Measurements from ENCODE around the gene RPRML.
"Not testable (repeated sequence)": the region's sequence is repeated elsewhere in the genome, so short reads cannot be mapped to it uniquely, and the experiment has no call there.

The RPRML gene

DNA sequence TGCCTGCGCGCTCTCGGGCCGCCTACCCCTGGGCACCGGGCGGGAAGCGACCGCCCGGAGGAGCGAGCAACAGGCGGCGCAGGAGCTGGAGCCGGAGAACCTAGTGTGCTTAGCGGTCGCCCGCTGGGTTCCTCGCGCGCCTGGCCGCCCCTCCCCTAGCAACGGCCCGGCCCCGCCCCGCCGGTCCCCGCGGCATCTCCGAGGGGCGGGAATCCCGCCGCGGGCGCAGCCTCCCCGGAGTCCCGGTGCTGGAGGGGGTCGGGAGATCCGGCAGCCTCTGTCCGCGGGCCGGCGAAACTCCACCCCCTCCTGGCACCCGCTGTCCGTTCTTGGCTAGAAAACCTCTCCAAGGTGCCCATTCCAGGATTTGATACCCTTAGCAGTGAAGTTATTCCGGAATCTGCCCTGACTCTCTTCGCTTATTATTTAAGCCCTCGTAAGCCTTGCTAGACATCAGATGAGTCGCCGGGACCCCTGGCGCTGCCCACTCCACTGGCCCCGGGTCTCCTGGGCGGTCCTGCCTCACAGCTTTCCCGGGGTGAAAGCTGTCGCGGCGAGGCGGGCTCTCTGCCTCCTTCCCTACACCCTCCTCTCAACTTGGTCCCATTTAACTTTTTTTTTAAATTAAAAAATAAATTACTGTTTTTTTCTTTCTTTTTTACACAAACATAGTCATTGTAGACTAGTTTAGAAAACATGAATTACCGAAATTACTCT lies at the start of gene RPRML:
Gene RPRML, minus strand, starts transcription at position 107 of the 717 bp plus-strand sequence. CDS start 246 bp downstream, outside the sequence.
- in situ Hi-C loops (cut with MboI; ENCODE audit: low sequenced_read_pairs), result no loop called here

DNA sequence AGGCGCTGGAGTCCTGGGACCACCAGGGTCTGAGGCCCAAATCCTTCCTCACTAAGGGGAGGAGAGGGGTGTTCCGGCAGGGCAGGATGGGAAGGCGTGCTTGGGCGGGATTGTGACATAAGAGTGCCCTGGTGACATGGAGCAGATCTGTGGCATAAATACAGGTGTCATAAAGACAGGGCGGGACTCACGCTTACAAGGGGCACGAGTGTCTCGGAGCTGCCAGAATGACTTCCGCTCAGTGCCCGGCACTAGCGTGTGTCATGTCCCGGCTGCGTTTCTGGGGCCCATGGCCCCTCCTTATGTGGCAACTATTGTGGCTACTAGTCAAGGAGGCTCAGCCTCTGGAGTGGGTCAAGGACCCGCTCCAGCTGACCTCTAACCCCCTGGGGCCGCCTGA lies 37.9 kb upstream of the RPRML start:
- in situ Hi-C loops (cut with MboI; ENCODE audit: low sequenced_read_pairs), result not testable (repeated sequence)

DNA sequence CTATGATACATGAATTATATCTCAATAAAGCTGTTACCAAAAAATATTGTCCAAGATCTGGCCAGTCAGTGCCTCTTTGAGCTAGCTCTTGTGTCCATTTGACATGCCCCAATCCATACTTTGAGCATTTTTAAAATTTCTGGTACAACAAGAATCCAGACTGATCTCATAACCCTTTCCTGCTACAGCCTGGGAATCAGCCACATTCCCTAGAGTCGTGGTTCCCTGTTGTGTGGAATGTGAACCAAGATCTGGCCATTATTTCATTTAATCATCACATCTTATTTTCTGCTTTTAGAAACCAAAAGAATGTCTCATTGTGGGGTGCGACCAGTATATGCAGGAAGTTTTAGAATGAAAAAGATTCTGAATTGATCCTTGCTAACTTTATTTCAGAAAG lies 34.3 kb upstream of the RPRML start:
- in situ Hi-C loops (cut with MboI; ENCODE audit: low sequenced_read_pairs), result no loop called here

DNA sequence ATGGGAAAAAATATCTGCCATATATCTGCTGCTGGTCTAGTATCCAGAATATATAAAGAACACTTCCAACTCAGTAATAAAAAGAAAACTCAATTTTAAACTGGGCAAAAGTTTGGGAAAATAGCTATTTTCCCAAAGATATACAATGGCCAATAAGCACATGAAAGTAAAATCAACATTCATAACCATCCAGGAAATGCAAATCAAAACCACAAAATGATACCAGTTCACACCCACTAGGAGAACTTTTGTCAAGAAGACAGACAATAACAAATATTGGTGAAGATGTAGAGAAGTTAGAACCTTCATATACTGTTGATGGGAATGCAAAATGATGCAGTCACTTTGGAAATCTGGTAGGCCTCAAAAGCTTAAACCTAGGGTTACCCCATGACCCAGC lies 33.4 kb upstream of the RPRML start:
- in situ Hi-C loops (cut with MboI; ENCODE audit: low sequenced_read_pairs), result no loop called here

DNA sequence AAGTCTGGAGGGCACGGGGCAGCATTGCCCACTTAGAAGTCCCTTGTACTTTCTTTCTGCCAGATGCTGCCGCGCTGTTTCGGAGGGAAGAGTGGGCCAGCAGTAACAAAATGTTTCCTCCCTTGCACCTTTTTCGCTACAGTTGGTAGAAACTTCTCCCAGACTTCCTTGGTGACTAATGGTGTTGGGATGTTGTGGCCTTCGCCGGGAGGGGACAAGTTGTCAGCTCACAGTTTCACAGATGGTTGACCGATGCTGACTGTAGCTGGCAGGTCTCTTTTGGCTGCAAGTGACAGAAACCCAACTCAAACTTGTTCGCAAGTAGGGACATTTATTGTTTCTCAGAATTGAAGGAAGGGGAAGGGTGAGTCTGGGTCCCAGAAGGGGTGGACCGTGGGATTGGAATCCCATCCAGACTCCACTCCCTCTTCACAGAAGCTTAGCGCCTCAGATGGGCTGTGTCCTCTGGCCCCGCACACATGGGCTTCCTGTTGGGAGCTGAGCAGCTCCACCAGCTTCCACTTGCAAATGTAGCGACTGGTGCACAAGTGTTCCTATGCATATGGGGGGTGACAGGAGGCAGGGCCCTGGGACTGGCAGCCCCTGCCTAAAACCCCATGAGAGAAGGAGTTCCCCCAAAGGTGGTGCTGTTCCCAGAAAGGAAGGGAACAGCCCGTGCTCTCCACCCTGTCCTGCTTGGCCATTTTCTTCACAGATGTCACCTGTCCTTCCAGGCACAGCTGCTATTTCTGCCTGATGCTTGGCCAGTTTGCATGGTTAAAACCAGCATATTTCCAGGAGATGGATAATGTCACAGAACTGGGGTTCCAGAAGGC lies 30.9 kb upstream of the RPRML start:
- in situ Hi-C loops (cut with MboI; ENCODE audit: low sequenced_read_pairs), result no loop called here

DNA sequence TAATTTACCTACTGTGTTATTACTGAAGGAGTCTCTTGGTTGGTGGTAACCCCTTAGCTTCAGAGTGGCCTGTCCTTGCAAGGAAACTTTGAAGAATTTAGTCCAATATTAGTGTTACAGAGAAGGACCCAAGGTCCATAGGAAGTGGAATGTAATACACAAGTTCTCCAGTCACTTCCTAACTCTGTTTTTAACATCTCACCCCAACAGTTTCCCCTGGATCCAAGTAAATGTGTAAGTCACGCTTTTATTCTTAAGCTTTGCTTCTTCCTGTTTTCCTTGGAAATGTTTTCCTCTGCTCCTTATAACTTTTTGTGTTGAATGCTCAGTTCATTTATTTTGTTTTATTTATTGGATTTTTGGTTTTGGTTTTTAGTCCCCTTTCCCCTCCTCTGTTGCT lies 25.9 kb upstream of the RPRML start:
- in situ Hi-C loops (cut with MboI; ENCODE audit: low sequenced_read_pairs), result no loop called here

DNA sequence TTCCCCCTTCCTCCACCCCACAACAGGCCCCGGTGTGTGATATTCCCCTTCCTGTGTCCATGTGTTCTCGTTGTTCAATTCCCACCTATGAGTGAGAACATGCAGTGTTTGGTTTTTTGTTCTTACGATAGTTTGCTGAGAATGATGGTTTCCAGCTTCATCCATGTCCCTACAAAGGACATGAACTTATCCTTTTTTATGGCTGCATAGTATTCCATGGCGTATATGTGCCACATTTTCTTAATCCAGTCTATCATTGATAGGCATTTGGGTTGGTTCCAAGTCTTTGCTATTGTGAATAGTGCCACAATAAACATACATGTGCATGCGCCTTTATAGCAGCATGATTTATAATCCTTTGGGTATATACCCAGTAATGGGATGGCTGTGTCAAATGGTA lies 24.8 kb upstream of the RPRML start:
- in situ Hi-C loops (cut with MboI; ENCODE audit: low sequenced_read_pairs), result not testable (repeated sequence)

DNA sequence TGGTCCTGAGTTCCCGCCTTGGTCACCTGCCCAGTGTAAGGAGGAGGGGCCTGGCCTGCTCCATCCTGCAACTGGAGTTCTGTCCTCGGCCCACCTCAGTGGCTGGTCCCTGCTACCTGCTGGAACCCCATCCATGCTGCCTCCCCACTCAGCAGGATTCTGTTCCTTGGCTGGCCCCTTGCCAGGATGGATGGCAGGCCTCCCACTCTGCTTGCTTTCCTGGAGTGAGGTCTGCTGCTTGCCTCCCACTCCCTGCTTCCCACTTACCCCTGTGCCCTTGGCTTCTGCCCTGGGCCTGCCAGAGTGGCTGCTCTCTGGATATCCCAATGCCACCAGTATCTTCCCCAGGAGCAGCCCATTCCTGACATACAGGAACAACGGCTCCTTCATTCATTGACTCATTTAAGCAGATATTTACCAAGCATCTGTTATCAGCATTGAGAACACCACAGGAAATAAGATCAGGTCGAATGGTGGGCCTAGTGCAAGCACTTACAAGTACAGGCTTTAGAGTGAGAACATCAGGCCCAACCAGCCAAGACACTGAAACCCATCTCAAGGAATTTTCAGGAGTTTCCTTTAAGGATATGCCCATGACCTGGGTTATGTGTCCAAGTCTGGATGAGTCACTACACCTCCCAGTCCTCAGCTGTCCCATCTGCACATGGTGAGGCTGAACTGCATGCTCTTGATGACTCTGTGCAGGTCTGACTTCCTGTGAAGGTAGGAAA lies 17.0 kb upstream of the RPRML start:
- in situ Hi-C loops (cut with MboI; ENCODE audit: low sequenced_read_pairs), result no loop called here

DNA sequence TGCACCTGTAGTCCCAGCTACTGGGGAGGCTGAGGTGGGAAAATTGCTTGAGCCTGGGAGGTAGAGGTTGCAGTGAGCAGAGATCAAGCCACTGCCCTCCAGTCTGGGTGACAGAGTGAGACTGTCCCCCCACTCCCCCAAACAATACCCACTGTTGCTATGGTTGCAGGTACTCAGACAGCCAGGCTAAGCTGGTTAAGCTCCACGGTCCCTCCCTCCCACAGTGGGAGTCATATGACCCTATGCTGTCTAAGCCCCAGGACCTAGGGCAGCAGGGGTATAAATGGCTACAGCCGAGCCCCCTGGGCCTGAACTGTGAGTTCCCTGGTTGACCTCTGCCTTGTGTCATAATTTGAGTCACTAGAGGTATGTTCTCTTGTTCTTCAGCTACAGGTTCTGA lies 15.9 kb upstream of the RPRML start:
- in situ Hi-C loops (cut with MboI; ENCODE audit: low sequenced_read_pairs), result no loop called here

DNA sequence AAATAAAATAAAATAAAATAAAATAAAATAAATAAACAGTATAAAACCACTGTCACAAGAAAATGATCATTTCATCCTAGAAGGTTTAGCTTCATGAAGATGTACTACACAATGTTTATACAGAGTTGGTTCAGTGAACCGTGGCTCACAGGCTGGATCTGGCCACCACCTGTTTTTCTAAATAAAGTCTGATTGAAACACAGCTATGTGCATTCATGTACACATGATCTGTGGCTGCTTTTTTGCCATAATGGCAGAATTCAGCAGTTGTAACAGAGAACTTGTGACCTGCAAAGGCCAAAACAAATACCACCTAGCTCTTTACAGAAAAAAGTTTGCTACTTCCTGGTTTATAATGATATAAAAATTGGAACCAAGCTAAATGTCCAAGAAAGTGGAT lies 12.6 kb upstream of the RPRML start:
- in situ Hi-C loops (cut with MboI; ENCODE audit: low sequenced_read_pairs), result no loop called here

DNA sequence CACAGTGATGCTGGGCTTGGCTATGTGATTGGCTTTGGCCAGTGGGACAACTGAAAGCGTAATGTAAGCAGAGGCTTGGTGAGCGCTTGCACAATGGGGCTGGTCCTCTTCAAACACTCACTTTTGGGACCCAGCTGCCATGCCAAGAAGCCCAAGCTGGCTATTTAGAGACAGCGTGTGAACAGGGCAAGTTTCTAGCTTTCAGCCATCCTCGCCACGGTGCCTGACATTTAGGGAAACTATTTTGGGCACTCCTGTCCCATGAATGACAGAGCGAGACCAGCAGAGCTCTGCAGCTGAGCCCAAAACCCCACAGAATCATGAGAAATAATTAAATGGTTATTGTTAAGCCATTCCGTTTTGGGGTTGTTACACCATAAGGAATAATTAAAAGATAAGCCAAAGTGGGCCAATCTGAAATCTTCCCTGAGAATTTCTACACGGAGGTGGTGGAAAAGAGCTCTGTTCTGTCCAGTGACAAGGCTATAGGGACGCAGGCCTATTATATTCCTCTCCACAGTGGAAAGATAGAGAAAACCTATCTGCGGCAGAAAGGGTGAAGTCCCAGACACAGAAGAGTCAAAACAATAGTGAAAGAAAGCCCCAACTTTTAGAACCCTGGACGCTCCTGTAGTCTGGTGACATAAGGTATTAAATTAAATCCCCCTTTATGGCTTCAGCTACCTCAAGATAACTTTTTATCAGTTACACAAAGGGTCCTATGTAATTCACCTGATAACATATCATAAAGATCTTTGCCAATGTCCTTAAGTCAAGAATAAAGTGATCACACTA lies 10.8 kb upstream of the RPRML start:
- in situ Hi-C loops (cut with MboI; ENCODE audit: low sequenced_read_pairs), result no loop called here

DNA sequence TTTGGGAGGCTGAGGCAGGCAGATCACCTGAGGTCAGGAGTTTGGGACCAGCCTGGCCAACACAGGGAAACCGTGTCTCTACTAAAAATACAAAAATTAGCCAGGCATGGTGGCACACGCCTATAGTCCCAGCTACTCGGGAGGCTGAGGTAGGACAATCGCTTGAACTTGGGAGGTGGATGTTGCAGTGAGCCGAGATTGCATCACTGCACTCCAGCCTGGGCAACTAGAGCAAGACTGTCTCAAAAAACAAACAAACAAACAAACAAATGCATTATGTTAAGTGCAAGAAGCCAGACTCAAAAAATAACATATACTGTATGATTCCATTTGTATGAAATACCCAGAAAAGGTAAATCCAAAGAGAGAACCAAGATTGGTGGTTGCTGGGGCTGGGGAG lies 8.9 kb upstream of the RPRML start:
- in situ Hi-C loops (cut with MboI; ENCODE audit: low sequenced_read_pairs), result not testable (repeated sequence)

DNA sequence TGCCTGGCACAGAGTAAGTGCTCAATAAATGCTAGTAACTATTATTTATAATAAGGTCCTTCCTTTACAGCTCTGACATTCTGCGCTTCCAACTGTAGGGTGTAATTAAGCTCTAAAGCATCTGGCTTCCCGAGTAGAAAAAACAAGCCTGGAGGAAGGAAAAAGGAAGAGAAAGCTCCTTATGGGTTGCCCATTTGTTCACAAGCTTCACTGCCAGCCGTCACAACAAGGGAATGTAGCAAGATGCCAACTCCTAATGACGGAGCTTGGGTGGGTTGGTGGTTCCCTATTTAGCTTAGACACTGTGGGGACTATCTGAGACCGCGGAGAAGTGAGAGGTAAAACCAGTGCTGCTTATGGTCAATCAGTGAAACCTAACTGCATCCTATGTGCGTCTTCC lies 7.3 kb upstream of the RPRML start:
- in situ Hi-C loops (cut with MboI; ENCODE audit: low sequenced_read_pairs), result no loop called here

DNA sequence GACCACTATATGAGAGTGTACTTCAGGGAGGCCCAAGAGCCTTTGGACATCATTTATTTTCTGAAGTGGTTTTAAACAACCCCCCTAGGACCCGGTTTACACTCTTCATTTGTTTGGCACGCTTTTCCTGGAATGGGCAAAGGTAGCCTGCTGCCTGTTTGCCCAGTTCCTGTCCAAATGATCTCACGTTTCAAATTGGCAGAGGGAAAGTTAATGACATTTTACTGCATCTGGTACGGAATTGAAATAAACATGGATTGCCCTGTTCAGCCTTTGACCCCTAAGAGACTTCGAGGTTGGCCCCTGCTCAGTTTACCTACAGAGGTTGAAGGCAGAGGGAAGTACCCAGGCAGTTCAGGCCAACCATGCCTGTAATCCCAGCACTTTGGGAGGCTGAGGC lies 5.8 kb upstream of the RPRML start:
- in situ Hi-C loops (cut with MboI; ENCODE audit: low sequenced_read_pairs), result no loop called here

DNA sequence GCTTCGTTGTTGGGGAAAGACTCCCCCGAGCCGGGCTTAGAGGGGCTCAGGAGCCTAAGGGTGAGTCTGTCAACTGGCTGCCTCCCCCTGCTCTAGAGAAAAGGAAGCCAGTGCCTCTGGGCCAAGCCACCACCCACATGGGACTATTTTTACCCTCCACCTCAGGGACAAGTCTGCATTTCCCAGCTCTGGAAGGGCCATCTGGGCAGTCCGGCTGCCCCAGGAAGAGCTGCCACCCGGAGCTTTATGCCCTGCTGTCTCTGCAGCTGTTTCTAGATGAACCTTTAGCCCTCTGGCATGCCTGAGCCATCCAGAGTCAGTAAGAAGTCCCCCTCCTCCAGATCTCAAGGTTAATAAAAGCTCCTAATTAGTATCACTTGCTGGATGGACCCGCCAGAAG lies 5.3 kb upstream of the RPRML start:
- in situ Hi-C loops (cut with MboI; ENCODE audit: low sequenced_read_pairs), result no loop called here

DNA sequence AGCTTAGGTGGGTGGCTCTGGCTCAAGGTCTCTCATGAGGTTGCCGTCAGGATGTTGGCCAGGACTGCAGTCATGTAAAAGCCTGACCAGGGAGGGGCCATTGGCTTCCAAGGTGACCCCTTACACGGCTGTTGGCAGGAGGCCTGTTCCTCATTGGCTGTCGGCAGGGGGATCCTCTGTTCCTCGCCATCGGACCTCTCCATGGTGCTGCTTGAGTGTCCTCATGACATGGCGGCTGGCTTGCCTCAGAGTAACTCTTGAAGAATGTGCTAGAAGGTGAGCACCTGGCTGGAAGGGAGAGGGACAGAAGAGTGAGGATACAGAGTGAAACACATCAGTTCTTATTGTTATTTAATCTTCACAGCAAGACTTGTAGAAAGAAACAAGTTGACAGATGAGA lies 4.7 kb upstream of the RPRML start:
- in situ Hi-C loops (cut with MboI; ENCODE audit: low sequenced_read_pairs), result no loop called here

DNA sequence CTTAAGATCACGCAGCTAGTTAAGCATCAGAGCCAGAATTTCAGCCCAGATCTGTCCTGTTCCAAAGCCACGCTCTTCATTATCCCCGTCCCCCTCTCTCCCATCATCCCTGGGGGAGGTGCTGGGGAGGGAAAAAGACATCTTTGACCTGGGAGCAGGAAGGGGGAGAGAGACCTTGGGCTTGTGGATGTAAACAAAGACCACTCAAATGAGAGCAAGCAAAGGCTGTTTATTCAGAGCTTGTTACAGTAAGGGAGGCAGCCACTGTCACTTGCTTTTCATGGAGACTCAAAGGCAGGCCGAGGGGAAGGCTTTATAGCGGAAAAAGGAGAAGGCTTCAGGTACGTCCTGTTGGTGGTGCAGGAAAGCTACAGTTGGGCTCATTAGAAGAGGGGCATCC lies 3.5 kb upstream of the RPRML start:
- in situ Hi-C loops (cut with MboI; ENCODE audit: low sequenced_read_pairs), result no loop called here

DNA sequence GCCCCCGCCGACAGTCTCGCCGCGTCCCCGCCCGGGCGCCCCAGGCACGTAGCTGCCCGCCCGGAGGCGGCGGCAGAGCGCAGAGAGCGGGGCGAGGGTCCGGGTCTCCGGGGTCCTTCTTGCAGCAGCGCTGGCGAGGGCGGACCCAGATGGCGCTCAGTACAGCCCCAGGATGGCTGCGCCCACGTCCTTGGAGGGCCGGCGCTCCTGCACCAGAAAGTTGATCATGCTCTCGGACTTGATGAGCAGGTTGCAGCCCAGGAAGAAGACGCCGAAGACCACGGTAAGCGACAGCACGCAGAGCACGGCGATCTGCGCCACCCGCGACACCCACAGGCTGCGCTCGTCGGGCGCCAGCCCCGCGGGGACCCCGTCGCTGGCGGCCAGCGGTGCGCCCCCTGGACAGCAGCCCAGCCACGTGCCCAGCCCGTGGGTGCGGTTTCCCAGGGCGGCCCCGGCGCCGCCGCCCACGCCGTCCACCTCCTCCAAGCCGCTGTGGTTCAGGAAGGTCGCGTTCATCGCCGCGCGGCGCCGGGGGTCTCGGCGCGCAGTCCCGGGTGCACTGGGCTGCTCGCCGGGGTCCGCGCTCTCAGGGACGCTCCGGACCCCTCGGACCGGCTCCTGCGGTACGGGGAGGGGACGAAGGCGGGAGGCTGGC lies 435 bp downstream of the RPRML start:
- in situ Hi-C loops (cut with MboI; ENCODE audit: low sequenced_read_pairs), result no loop called here

DNA sequence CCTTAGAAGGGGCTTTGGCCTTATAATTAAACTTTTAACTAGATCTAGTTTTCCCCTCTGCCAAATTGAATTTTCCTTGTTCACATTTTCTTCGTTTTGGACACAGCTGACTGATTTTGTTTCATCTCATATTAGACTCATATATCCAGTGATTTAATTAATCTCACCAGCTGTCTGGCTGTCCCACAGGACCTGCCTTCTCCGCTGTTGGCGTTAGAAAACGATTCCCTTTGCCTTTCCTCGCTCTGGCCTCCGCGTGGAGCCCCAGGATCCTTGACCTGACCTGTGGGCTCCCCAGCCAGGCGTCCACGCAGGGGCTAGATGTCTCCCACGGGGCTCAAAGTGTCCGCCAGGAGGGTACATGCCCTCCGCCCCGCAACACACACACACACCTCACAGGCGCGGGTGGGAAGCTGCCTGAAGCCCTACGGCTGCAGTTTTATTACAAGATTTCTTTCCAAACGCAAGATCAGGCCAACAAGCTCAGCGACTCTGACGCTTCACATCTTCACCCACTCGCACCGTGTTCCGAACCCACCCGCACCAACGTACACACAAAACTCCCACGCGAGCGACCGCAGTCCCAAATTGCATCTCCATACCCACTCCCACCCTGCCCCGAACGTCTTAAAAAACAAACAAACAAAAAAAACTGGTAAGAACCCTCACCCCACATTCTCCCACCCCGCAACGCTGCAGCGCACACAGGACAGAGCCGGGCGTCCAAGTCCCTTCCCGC lies 1.1 kb downstream of the RPRML start:
- in situ Hi-C loops (cut with MboI; ENCODE audit: low sequenced_read_pairs), result no loop called here

DNA sequence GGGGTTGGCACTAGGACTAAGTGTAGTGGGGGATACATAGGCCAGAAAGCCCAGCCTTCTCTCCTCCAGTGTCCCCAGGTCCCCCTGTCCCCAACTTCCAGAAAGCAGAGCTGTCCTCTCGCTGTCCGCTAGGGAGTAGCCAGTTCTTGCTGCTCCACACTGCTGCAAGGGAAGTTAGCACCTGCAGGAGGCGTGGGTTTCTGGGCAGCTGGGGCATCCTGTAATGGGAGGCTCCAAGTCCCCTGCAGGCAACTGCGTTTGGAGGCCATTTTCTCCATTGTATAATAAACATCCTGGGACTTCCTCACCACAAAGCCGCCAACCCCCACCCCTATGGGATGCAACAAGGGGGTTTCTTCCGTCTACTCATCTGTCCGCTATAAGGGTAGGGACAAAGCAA lies 1.7 kb downstream of the RPRML start:
- in situ Hi-C loops (cut with MboI; ENCODE audit: low sequenced_read_pairs), result no loop called here
